Endothelial cell of umbilical vein (primary cell): ENCODE measurements around the gene DPF1. TPM values are rescaled to one million over a fixed set of nuclear protein-coding genes. Genes with fewer than 3 reads are reported as not detected.

Experiments used
- BruUV-seq: library from RNA; stranded (reverse); fragments of 400-500 nt; replicated peaks from 2 replicates; lab custom pipeline; 2021; lab: Mats Ljungman, UMichigan
- CTCF ChIA-PET: fragments of 300-600, 350-600 bp; sonication (Branson Sonifier 250); formaldehyde crosslinking; loops from one replicate; lab custom pipeline; 2021; ENCODE audit warnings: antibody characterized with exemption, inconsistent platforms; lab: Charles Lee
- POLR2A ChIA-PET: fragments of 300-600, 350-600 bp; sonication (Branson Sonifier 250); formaldehyde crosslinking; loops from one replicate; lab custom pipeline; 2021; ENCODE audit warnings: antibody characterized with exemption, inconsistent platforms; lab: Charles Lee
- DNase-seq: peaks from one replicate; pipeline ENCODE4 v3.0.0-alpha.2; 2011; ENCODE audit warnings: low read depth, low spot score
- FAIRE-seq: peaks from 2 replicates; lab custom pipeline; 2011; peaks lifted over from hg19 to GRCh38; lab: Jason Lieb, UNC
- H2AFZ ChIP-seq: 2 replicates; pipeline ENCODE4 v1.6.0; 2012; ENCODE audit warnings: low read depth, low read length, control low read depth, inconsistent platforms
- H3K27ac ChIP-seq: 2 replicates; pipeline ENCODE4 v1.5.1; 2011; ENCODE audit warnings: low read depth, mild to moderate bottlenecking, control low read depth, low read length, moderate library complexity; ENCODE audit not compliant: insufficient read depth
- H3K27me3 ChIP-seq, 2 experiments: 2 replicates each; pipeline versions ENCODE4 v1.6.0 to v1.6.1; 2011; ENCODE audit warnings: low read length in 2 of 2, mixed read lengths in 1 of 2; ENCODE audit not compliant: control insufficient read depth in 2 of 2, insufficient read depth in 2 of 2
- H3K36me3 ChIP-seq, 2 experiments: 2 replicates in 1 of 2; 3 replicates in 1 of 2; pipeline ENCODE4 v1.5.1; 2011; ENCODE audit warnings: low read length in 2 of 2, mild to moderate bottlenecking in 1 of 2, moderate library complexity in 1 of 2; ENCODE audit not compliant: control insufficient read depth in 2 of 2, insufficient read depth in 2 of 2; ENCODE audit errors: extremely low read depth in 1 of 2
- H3K4me1 ChIP-seq: 3 replicates; pipeline ENCODE4 v1.5.1; 2011; ENCODE audit warnings: mild to moderate bottlenecking, low read length; ENCODE audit not compliant: control insufficient read depth, insufficient read depth; ENCODE audit errors: extremely low read depth
- H3K4me2 ChIP-seq: 2 replicates; pipeline ENCODE4 v1.6.1; 2011; ENCODE audit warnings: low read length, control low read depth, mixed read lengths; ENCODE audit not compliant: insufficient read depth
- H3K4me3 ChIP-seq, 3 experiments: fragments of 200-600 bp in 1 of 3; sonication (generic), shearing (Covaris generic) in 1 of 3; replicated peaks in 1 of 3; 2 replicates each; pipeline ENCODE4 v1.5.1; 2011 to 2016; ENCODE audit warnings: control low read depth in 3 of 3, low read length in 3 of 3, mild to moderate bottlenecking in 2 of 3, inconsistent platforms in 1 of 3, low read depth in 1 of 3, moderate library complexity in 1 of 3; ENCODE audit not compliant: insufficient read depth in 1 of 3
- H3K79me2 ChIP-seq: 2 replicates; pipeline ENCODE4 v1.6.0; 2012; ENCODE audit warnings: low read length, inconsistent platforms; ENCODE audit not compliant: control insufficient read depth, insufficient read depth
- H3K9ac ChIP-seq: replicated peaks from 2 replicates; pipeline ENCODE3; 2011; ENCODE audit warnings: low read length, control low read depth; ENCODE audit not compliant: insufficient read depth; ENCODE audit errors: extremely low read depth
- H3K9me1 ChIP-seq: replicated peaks from 3 replicates; pipeline ENCODE4 v1.6.0; 2011; ENCODE audit warnings: mild to moderate bottlenecking, low read length; ENCODE audit not compliant: control insufficient read depth, insufficient read depth; ENCODE audit errors: extremely low read depth
- H3K9me3 ChIP-seq: replicated peaks from 2 replicates; pipeline ENCODE4 v1.5.1; 2012; ENCODE audit warnings: low read length, inconsistent platforms; ENCODE audit not compliant: control insufficient read depth, insufficient read depth
- H4K20me1 ChIP-seq: replicated peaks from 2 replicates; pipeline ENCODE3; 2011; ENCODE audit warnings: mild to moderate bottlenecking, low read length; ENCODE audit not compliant: control insufficient read depth, insufficient read depth; ENCODE audit errors: extremely low read depth
- EZH2 ChIP-seq: IDR thresholded peaks from 2 replicates; pipeline ENCODE4 v1.6.1; 2012; ENCODE audit warnings: borderline replicate concordance, low read depth, mild to moderate bottlenecking, moderate library complexity, low read length, inconsistent platforms; ENCODE audit not compliant: severe bottlenecking
- FOS ChIP-seq: IDR thresholded peaks from 2 replicates; pipeline ENCODE4 v1.6.1; 2011; ENCODE audit warnings: mild to moderate bottlenecking, low read length, moderate library complexity, borderline replicate concordance; ENCODE audit not compliant: insufficient read depth
- GATA2 ChIP-seq: IDR thresholded peaks from 2 replicates; pipeline ENCODE4 v1.7.0; 2011; ENCODE audit warnings: low read depth, mild to moderate bottlenecking, moderate library complexity, mixed read lengths, low read length; ENCODE audit not compliant: insufficient read length, insufficient read depth
- JUN ChIP-seq: IDR thresholded peaks from 2 replicates; pipeline ENCODE4 v1.6.1; 2011; ENCODE audit warnings: borderline replicate concordance, low read depth; ENCODE audit not compliant: insufficient read length, insufficient read depth
- MYC ChIP-seq: IDR thresholded peaks from one replicate; pipeline ENCODE4 v1.6.1; 2011; ENCODE audit warnings: mild to moderate bottlenecking, low read depth, low read length
- POLR2A ChIP-seq: IDR thresholded peaks from 2 replicates; pipeline ENCODE4 v1.6.1; 2012; ENCODE audit warnings: low read depth, mild to moderate bottlenecking, control low read depth, low read length
- POLR2AphosphoS5 ChIP-seq: IDR thresholded peaks from 2 replicates; pipeline ENCODE4 v1.6.1; 2012; ENCODE audit warnings: low read depth, mild to moderate bottlenecking, control low read depth, low read length, moderate library complexity; ENCODE audit not compliant: insufficient read depth
- dilution Hi-C: fragments of 300-500 bp; cut with MboI; formaldehyde crosslinking; loops from one replicate; pipeline ENCODE4 v1.15.0; 2019; ENCODE audit warnings: low sequenced_read_pairs; ENCODE audit not compliant: extremely low pct_ligation_motif_present
- intact Hi-C: fragments of 100-400 bp; cut with micrococcal nuclease; formaldehyde crosslinking; loops from one replicate; pipeline ENCODE4 v1.10.0; 2022
- polyA plus RNA-seq, 4 experiments: library from polyadenylated mRNA; depleted of rRNA in 3 of 4; stranded (reverse) in 3 of 4; unstranded in 1 of 4; fragments of >200 nt; gene quantifications; 2 replicates each; pipeline versions ENCODE4 v1.2.1 to v1.2.3, GENCODE V29; 2011 to 2012; ENCODE audit warnings: missing spikeins in 1 of 4
- total RNA-seq: library from RNA; stranded (reverse); gene quantifications from 2 replicates; pipeline ENCODE4 v1.2.3, GENCODE V29; 2021
- TF ChIP-seq, protein P1 (sequence below), 2 donors: IDR thresholded peaks; 1 replicate in 1 of 2; 2 replicates in 1 of 2; pipeline ENCODE4 v1.5.1; 2011; ENCODE audit warnings: low read length in 2 of 2, mild to moderate bottlenecking in 2 of 2, moderate library complexity in 2 of 2, control low read depth in 1 of 2, inconsistent platforms in 1 of 2, low read depth in 1 of 2; ENCODE audit not compliant: insufficient read depth in 1 of 2; ENCODE audit errors: extremely low read depth in 1 of 2
- TF ChIP-seq, protein P2 (sequence below): IDR thresholded peaks from 2 replicates; pipeline ENCODE4 v1.6.1; 2011; ENCODE audit not compliant: insufficient read depth, insufficient read length

Gene DPF1
- total and polyA plus RNA-seq, 2 donors (not counting 3 experiments of a cell fraction or from before 2014, with no cell fraction given): 2.0 to 3.9 TPM

DNA sequence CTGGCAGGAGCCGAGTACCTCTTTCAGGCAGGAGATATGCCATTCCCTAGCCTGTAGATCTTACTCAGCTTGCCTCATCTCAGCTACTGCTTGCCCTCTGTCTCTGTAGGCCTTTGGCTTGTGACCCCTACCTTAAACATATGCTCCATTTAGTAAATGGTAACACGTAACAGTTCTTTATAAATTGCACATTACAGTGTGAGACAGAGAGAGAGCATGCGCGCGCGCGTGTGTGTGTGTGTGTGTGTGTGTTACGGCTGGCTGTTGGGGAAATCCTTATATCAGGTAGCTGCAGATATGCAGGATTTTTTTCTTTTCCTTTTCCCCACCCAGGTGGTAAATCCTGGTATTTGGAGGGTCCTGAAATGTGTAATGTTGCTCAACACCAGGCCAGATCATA lies 44.5 kb upstream of the DPF1 start:
- Histone ChIP-seq H3K79me2 (no peaks in the 10 kb centered on the region), H3K9me3 (no peaks in the 10 kb centered on the region), H3K4me1 (peaks cover 25% of the 10 kb centered on the region), H3K36me3 (no peaks in the 10 kb centered on the region), H3K27me3 (no peaks in the 10 kb centered on the region), H3K4me2 (no peak overlapping the region), H3K4me3 (no peak overlapping the region), H3K9ac (no peak overlapping the region), H2AFZ (no peak overlapping the region), H4K20me1 (no peaks in the 10 kb centered on the region), H3K27ac (no peak overlapping the region), H3K9me1 (no peaks in the 10 kb centered on the region)
- dilution Hi-C loops: no loop called here
- no TSS peak for BruUV-seq
- DNase-seq (no peak), FAIRE-seq (no peak)
- TF ChIP-seq GATA2 (no peak), FOS (no peak), JUN (no peak), MYC (no peak), POLR2A (no peak), EZH2 (no peak), POLR2AphosphoS5 (no peak)
- TF ChIP-seq, protein P1, sequence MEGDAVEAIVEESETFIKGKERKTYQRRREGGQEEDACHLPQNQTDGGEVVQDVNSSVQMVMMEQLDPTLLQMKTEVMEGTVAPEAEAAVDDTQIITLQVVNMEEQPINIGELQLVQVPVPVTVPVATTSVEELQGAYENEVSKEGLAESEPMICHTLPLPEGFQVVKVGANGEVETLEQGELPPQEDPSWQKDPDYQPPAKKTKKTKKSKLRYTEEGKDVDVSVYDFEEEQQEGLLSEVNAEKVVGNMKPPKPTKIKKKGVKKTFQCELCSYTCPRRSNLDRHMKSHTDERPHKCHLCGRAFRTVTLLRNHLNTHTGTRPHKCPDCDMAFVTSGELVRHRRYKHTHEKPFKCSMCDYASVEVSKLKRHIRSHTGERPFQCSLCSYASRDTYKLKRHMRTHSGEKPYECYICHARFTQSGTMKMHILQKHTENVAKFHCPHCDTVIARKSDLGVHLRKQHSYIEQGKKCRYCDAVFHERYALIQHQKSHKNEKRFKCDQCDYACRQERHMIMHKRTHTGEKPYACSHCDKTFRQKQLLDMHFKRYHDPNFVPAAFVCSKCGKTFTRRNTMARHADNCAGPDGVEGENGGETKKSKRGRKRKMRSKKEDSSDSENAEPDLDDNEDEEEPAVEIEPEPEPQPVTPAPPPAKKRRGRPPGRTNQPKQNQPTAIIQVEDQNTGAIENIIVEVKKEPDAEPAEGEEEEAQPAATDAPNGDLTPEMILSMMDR (IDR thresholded peaks at IDR 0.05; ENCODE audit: extremely low read depth in 1 of 2, insufficient read depth in 1 of 2, low read depth in 1 of 2, low read length in 2 of 2): no peak
- TF ChIP-seq, protein P2, sequence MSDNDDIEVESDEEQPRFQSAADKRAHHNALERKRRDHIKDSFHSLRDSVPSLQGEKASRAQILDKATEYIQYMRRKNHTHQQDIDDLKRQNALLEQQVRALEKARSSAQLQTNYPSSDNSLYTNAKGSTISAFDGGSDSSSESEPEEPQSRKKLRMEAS: no peak
- intact Hi-C loops: no loop called here
- CTCF ChIA-PET: no interaction called here
- POLR2A ChIA-PET: no interaction called here
